Measurements from ENCODE around the gene BUD23. TPM values are rescaled to one million over a fixed set of nuclear protein-coding genes. Genes with fewer than 3 reads are reported as not detected.
A peak's percentile ranks its signal among the peaks of the same experiment; 100 is the strongest.

Gene BUD23
- total RNA-seq, 1 experiment from 2014 or later: 78.1 TPM

- no peak overlapping the region for H3K27ac ChIP-seq (ENCODE audit: insufficient read length, low read depth, low read length)
These were observed 47.1 kb downstream of the BUD23 start for GRCh38 chr7:73730485-73730884.

More at GRCh38 chr7:73730485-73730884, 47.1 kb downstream of the BUD23 start:
- no peak for TF ChIP-seq CTCF (conservative IDR thresholded peaks at IDR 0.05)
- Histone ChIP-seq H2BK12ac (ENCODE audit: insufficient read length, low read depth, low read length) (no peak overlapping the region), H4K91ac (ENCODE audit: insufficient read length, low read depth, low read length) (no peak overlapping the region), H2AK5ac (ENCODE audit: insufficient read length, low read length) (no peak overlapping the region), H3K79me2 (ENCODE audit: insufficient read depth, low read length) (no peaks in the 10 kb centered on the region), H2BK20ac (ENCODE audit: low read depth, low read length, poor library complexity, severe bottlenecking) (no peak overlapping the region), H2BK120ac (ENCODE audit: low read depth, low read length, poor library complexity, severe bottlenecking) (no peak overlapping the region), H4K8ac (replicated peaks; ENCODE audit: insufficient read length, low read depth, low read length) (no peak overlapping the region), H3K9me3 (ENCODE audit: control insufficient read depth, low read depth, low read length) (no peaks in the 10 kb centered on the region), H3K14ac (ENCODE audit: insufficient read depth, low read length) (no peak overlapping the region), H3K79me1 (ENCODE audit: insufficient read depth, low read depth, low read length, poor library complexity, severe bottlenecking) (no peaks in the 10 kb centered on the region), H3K4me1 (ENCODE audit: insufficient read depth, low read length) (no peaks in the 10 kb centered on the region), H3K9ac (ENCODE audit: extremely low read depth, insufficient read length, low read length) (no peak overlapping the region), H2BK15ac (ENCODE audit: low read depth, low read length) (no peak overlapping the region), H3K4ac (ENCODE audit: low read depth, low read length) (no peak overlapping the region), H4K5ac (ENCODE audit: insufficient read length, low read depth, low read length) (no peak overlapping the region), H2BK5ac (ENCODE audit: insufficient read length, low read length) (no peak overlapping the region), H4K20me1 (ENCODE audit: control insufficient read depth, insufficient read depth, insufficient read length) (no peaks in the 10 kb centered on the region), H3K27me3 (ENCODE audit: insufficient read depth, low read length) (no peaks in the 10 kb centered on the region), H3K23ac (ENCODE audit: insufficient read length, low read depth, low read length) (no peak overlapping the region), H3K56ac (ENCODE audit: insufficient read length, low read depth, low read length) (no peak overlapping the region), H3T11ph (ENCODE audit: low read length) (no peak overlapping the region), H3K4me2 (ENCODE audit: insufficient read depth, insufficient read length, low read length) (no peak overlapping the region), H3K18ac (ENCODE audit: insufficient read length, low read depth, low read length) (no peak overlapping the region), H2AFZ (ENCODE audit: low read length) (no peak overlapping the region), H3K23me2 (ENCODE audit: insufficient read length, low read depth, low read length, poor library complexity, severe bottlenecking) (no peaks in the 10 kb centered on the region)
- no CpG with 5 or more reads among the region's 3 CpGs for WGBS (ENCODE audit: extremely low coverage, insufficient read length, low lambda C conversion rate)
- H3K4me3 Mint-ChIP-seq: no peak overlapping the region
- H3K36me3 Mint-ChIP-seq (ENCODE audit: insufficient read depth in 1 of 3, low read depth in 3 of 3): peaks cover 0 to 7% (median 0%) of the 10 kb centered on the region in 3 experiments; a peak in 1 of 7 replicates
- no peaks in the 10 kb centered on the region; the same call in none of the 2 replicates for H3K27me3 Mint-ChIP-seq (ENCODE audit: low read depth)
- H3K4me1 Mint-ChIP-seq: peaks cover 9 to 19% of the 10 kb centered on the region in 2 experiments
- no peak for DNase-seq
- no peaks in the 10 kb centered on the region for H3K9me3 Mint-ChIP-seq
- H3K27ac Mint-ChIP-seq: peak overlapping the region in 1 of 3 experiments; percentile 8; a peak in 1 of 7 replicates
